DMS 273 (cell line): ENCODE results near the gene GNAL.
A peak's percentile ranks its signal among the peaks of the same experiment; 100 is the strongest.

Source experiments
- DNase-seq: peaks from one replicate; lab custom pipeline; 2025; ENCODE audit not compliant: unreplicated experiment; lab: John Stamatoyannopoulos, UW

Gene GNAL

GRCh38 chr18:11721720-11722119 is 32.7 kb downstream of the GNAL start:
- DNase-seq: no peak

- DNase-seq: peak; percentile 93
Measured at GRCh38 chr18:11724781-11725180, 35.7 kb downstream of the GNAL start.

GRCh38 chr18:11726556-11726955 is 37.5 kb downstream of the GNAL start:
- no peak for DNase-seq

- DNase-seq: peak; percentile 74
Measured at GRCh38 chr18:11728249-11728648, 39.2 kb downstream of the GNAL start.

- no peak for DNase-seq
Measured at GRCh38 chr18:11729556-11729955, 40.5 kb downstream of the GNAL start.

GRCh38 chr18:11733031-11733430 is 44.0 kb downstream of the GNAL start:
- peak; percentile 90 for DNase-seq

GRCh38 chr18:11736656-11737055 is 47.6 kb downstream of the GNAL start:
- no peak for DNase-seq

- DNase-seq: no peak
Measured at GRCh38 chr18:11739893-11740292, 50.8 kb downstream of the GNAL start.

- no peak for DNase-seq
Measured at GRCh38 chr18:11740461-11740860, 51.4 kb downstream of the GNAL start.

- peak; percentile 65 for DNase-seq
Measured at GRCh38 chr18:11741505-11742145, 52.6 kb downstream of the GNAL start.

- DNase-seq: no peak
Measured at GRCh38 chr18:11745521-11745920, 56.5 kb downstream of the GNAL start.

- no peak for DNase-seq
Measured at GRCh38 chr18:11747286-11747685, 58.2 kb downstream of the GNAL start.

- DNase-seq: peak; percentile 26
Measured at GRCh38 chr18:11747731-11748130, 58.7 kb downstream of the GNAL start.

GRCh38 chr18:11749305-11749704 is 60.2 kb downstream of the GNAL start:
- DNase-seq: no peak

- DNase-seq: no peak
Measured at GRCh38 chr18:11750171-11750570, 61.1 kb downstream of the GNAL start.

- no peak for DNase-seq
Measured at GRCh38 chr18:11750581-11751310, 61.7 kb downstream of the GNAL start.

GRCh38 chr18:11751341-11752115 is 62.5 kb downstream of the GNAL start:
- no peak for DNase-seq

GRCh38 chr18:11752116-11752911 is 63.2 kb downstream of the GNAL start:
- DNase-seq: no peak

GRCh38 chr18:11754979-11755378 is 65.9 kb downstream of the GNAL start:
- DNase-seq: no peak

- no peak for DNase-seq
Measured at GRCh38 chr18:11757084-11757590, 68.1 kb downstream of the GNAL start.

GRCh38 chr18:11759456-11759855 is 70.4 kb downstream of the GNAL start:
- DNase-seq: no peak
